Stimulated activated CD8-positive, alpha-beta memory T cell treated with anti-CD3 and anti-CD28 coated beads, Interleukin-7, amount 100 ng/mL, for 4 hours (primary cell): ENCODE measurements around the gene BCKDK.
A peak's percentile ranks its signal among the peaks of the same experiment; 100 is the strongest.
"Not testable (repeated sequence)": the region's sequence is repeated elsewhere in the genome, so short reads cannot be mapped to it uniquely, and the experiment has no call there.

ENCODE experiments used
- DNase-seq, 2 donors: peaks; one replicate each; pipeline ENCODE4 v3.0.0-alpha.2; 2020; ENCODE audit warnings: low read depth in 2 of 2

The BCKDK gene

GRCh38 chr16:31099860-31100638, 8.1 kb upstream of the BCKDK start:
- no peak for DNase-seq

GRCh38 chr16:31100876-31101641, 7.1 kb upstream of the BCKDK start:
- DNase-seq, result not testable (repeated sequence)

- DNase-seq, result peak; percentile 45 to 66
These were observed 2.4 kb upstream of the BCKDK start for GRCh38 chr16:31105677-31106213.

- no peak for DNase-seq
These were observed 1.4 kb upstream of the BCKDK start for GRCh38 chr16:31106509-31107464.

GRCh38 chr16:31107465-31107867, 720 bp upstream of the BCKDK start:
- no peak for DNase-seq

- DNase-seq, result no peak
These were observed 790 bp downstream of the BCKDK start for GRCh38 chr16:31108794-31109558.

GRCh38 chr16:31109622-31110021, 1.4 kb downstream of the BCKDK start:
- no peak for DNase-seq

- no peak for DNase-seq
These were observed 2.2 kb downstream of the BCKDK start for GRCh38 chr16:31110106-31111034.

- no peak for DNase-seq
These were observed 3.8 kb downstream of the BCKDK start for GRCh38 chr16:31111881-31112466.

- DNase-seq, result no peak
These were observed 4.5 kb downstream of the BCKDK start for GRCh38 chr16:31112711-31113110.

GRCh38 chr16:31113121-31114120, 5.2 kb downstream of the BCKDK start:
- no peak for DNase-seq

- no peak for DNase-seq
These were observed 6.3 kb downstream of the BCKDK start for GRCh38 chr16:31114468-31114867.

GRCh38 chr16:31117384-31118222, 9.4 kb downstream of the BCKDK start, which contains the start of gene KAT8:
Gene KAT8 (plus strand): TSS chr16:31117664. CDS start chr16:31117682, 18 bp downstream.
- DNase-seq, result peak; percentile 96

- no peak for DNase-seq
These were observed 10.3 kb downstream of the BCKDK start for GRCh38 chr16:31118223-31119155.

GRCh38 chr16:31120129-31120528, 11.9 kb downstream of the BCKDK start:
- DNase-seq, result no peak

- DNase-seq, result no peak
These were observed 17.7 kb downstream of the BCKDK start for GRCh38 chr16:31125844-31126243.
